Activated CD8-positive, alpha-beta memory T cell treated with anti-CD3 and anti-CD28 coated beads, Interleukin-2, amount 50 U/mL, for 4 hours (primary cell): ENCODE data around the gene RNF126.
"Not testable (repeated sequence)": the region's sequence is repeated elsewhere in the genome, so short reads cannot be mapped to it uniquely, and the experiment has no call there.

Experiments
- DNase-seq: peaks from one replicate; pipeline ENCODE4 v3.0.0-alpha.2; 2020

RNF126 gene

GRCh38 chr19:624433-625109, 38.4 kb downstream of the RNF126 start:
- DNase-seq = no peak

- no peak for DNase-seq
Observed at GRCh38 chr19:623974-624373, 39.0 kb downstream of the RNF126 start.

GRCh38 chr19:623175-623916, 39.7 kb downstream of the RNF126 start:
- DNase-seq = no peak

GRCh38 chr19:622666-623065, 40.3 kb downstream of the RNF126 start:
- DNase-seq = no peak

- no peak for DNase-seq
Observed at GRCh38 chr19:621819-622218, 41.2 kb downstream of the RNF126 start.

- not testable (repeated sequence) for DNase-seq
Observed at GRCh38 chr19:621191-621590, 41.8 kb downstream of the RNF126 start.

- DNase-seq = no peak
Observed at GRCh38 chr19:620166-620862, 42.7 kb downstream of the RNF126 start.

GRCh38 chr19:619286-620002, 43.6 kb downstream of the RNF126 start:
- no peak for DNase-seq

GRCh38 chr19:618674-619285, 44.2 kb downstream of the RNF126 start:
- no peak for DNase-seq

- no peak for DNase-seq
Observed at GRCh38 chr19:618247-618619, 44.8 kb downstream of the RNF126 start.

GRCh38 chr19:617551-618246, 45.3 kb downstream of the RNF126 start:
- DNase-seq = no peak

GRCh38 chr19:616747-617526, 46.1 kb downstream of the RNF126 start:
- no peak for DNase-seq

- DNase-seq = no peak
Observed at GRCh38 chr19:616062-616700, 46.8 kb downstream of the RNF126 start.

- no peak for DNase-seq
Observed at GRCh38 chr19:615619-616018, 47.4 kb downstream of the RNF126 start.

- DNase-seq = no peak
Observed at GRCh38 chr19:613732-614567, 49.1 kb downstream of the RNF126 start.

GRCh38 chr19:612941-613340, 50.1 kb downstream of the RNF126 start:
- DNase-seq = no peak

GRCh38 chr19:611481-611868, 51.5 kb downstream of the RNF126 start:
- DNase-seq = peak; percentile 60

- DNase-seq = peak; percentile 51
Observed at GRCh38 chr19:610801-611480, 52.1 kb downstream of the RNF126 start.

GRCh38 chr19:610071-610800, 52.8 kb downstream of the RNF126 start:
- no peak for DNase-seq
